OCI-M1 (cell line): ENCODE data around the gene CD44.

Experiments used
- DNase-seq: peaks from one replicate; lab custom pipeline; 2025; lab: John Stamatoyannopoulos, UW

The CD44 gene

GRCh38 chr11:35237351-35237750, 98.4 kb downstream of the CD44 start:
- no peak for DNase-seq

GRCh38 chr11:35237860-35238715, 99.1 kb downstream of the CD44 start:
- DNase-seq = peak; percentile 80

GRCh38 chr11:35238882-35239281, 99.9 kb downstream of the CD44 start:
- DNase-seq = no peak

GRCh38 chr11:35239471-35240075, 100.6 kb downstream of the CD44 start:
- DNase-seq = peak; percentile 34

- no peak for DNase-seq
Measured at GRCh38 chr11:35241083-35241482, 102.1 kb downstream of the CD44 start.

- DNase-seq = no peak
Measured at GRCh38 chr11:35241531-35241930, 102.6 kb downstream of the CD44 start.

- DNase-seq = no peak
Measured at GRCh38 chr11:35242412-35243242, 103.7 kb downstream of the CD44 start.

- no peak for DNase-seq
Measured at GRCh38 chr11:35243774-35244173, 104.8 kb downstream of the CD44 start.

- DNase-seq = no peak
Measured at GRCh38 chr11:35245056-35245455, 106.1 kb downstream of the CD44 start.

- DNase-seq = no peak
Measured at GRCh38 chr11:35245786-35246185, 106.8 kb downstream of the CD44 start.

- no peak for DNase-seq
Measured at GRCh38 chr11:35246745-35247144, 107.8 kb downstream of the CD44 start.

- no peak for DNase-seq
Measured at GRCh38 chr11:35247428-35247827, 108.5 kb downstream of the CD44 start.

GRCh38 chr11:35247863-35248262, 108.9 kb downstream of the CD44 start:
- no peak for DNase-seq

GRCh38 chr11:35248558-35249323, 109.8 kb downstream of the CD44 start:
- DNase-seq = no peak

- DNase-seq = no peak
Measured at GRCh38 chr11:35250192-35250591, 111.2 kb downstream of the CD44 start.

- no peak for DNase-seq
Measured at GRCh38 chr11:35250621-35251020, 111.7 kb downstream of the CD44 start.

- DNase-seq = no peak
Measured at GRCh38 chr11:35253237-35253636, 114.3 kb downstream of the CD44 start.

GRCh38 chr11:35255514-35255913, 116.5 kb downstream of the CD44 start:
- DNase-seq = no peak

- no peak for DNase-seq
Measured at GRCh38 chr11:35256296-35256695, 117.3 kb downstream of the CD44 start.

GRCh38 chr11:35257281-35257680, 118.3 kb downstream of the CD44 start:
- DNase-seq = no peak

GRCh38 chr11:35259529-35259928, 120.6 kb downstream of the CD44 start:
- no peak for DNase-seq
